DND-41 (cell line): Measurements from ENCODE around the gene PRKAG2.

Experiments used
- ATAC-seq: fragments of 200-7000 bp; cut with Tn5 transposase; 3 replicates; pipeline ENCODE4 v1.9.1; 2021; ENCODE audit warnings: low read depth; ENCODE audit not compliant: insufficient read depth
- DNase-seq: peaks from one replicate; pipeline ENCODE4 v3.0.0-alpha.2; 2020
- H2AFZ ChIP-seq: 2 replicates; pipeline ENCODE4 v1.6.0; 2012; ENCODE audit warnings: low read depth, low read length
- H3K27ac ChIP-seq: 2 replicates; pipeline ENCODE4 v1.5.1; 2012; ENCODE audit warnings: low read length, inconsistent platforms
- H3K27me3 ChIP-seq: fragments of 200-600 bp; sonication (generic); 2 replicates; pipeline ENCODE4 v1.6.0; 2012; ENCODE audit warnings: low read length, mild to moderate bottlenecking, inconsistent platforms; ENCODE audit not compliant: insufficient read depth, poor library complexity
- H3K36me3 ChIP-seq: 2 replicates; pipeline ENCODE4 v1.5.1; 2012; ENCODE audit warnings: low read length, inconsistent platforms; ENCODE audit not compliant: insufficient read depth
- H3K4me1 ChIP-seq: 2 replicates; pipeline ENCODE4 v1.5.1; 2012; ENCODE audit warnings: mild to moderate bottlenecking, low read length; ENCODE audit not compliant: insufficient read depth
- H3K4me2 ChIP-seq: 2 replicates; pipeline ENCODE4 v1.6.0; 2012; ENCODE audit warnings: mild to moderate bottlenecking, moderate library complexity, low read length, inconsistent platforms; ENCODE audit not compliant: insufficient read depth
- H3K4me3 ChIP-seq, 2 experiments: fragments of 200-600 bp in 1 of 2; shearing (Covaris generic) in 1 of 2; 2 replicates each; pipeline ENCODE4 v1.5.1; 2012 to 2016; ENCODE audit warnings: inconsistent platforms in 2 of 2, low read length in 2 of 2, mild to moderate bottlenecking in 2 of 2, low read depth in 1 of 2, moderate library complexity in 1 of 2
- H3K79me2 ChIP-seq: 2 replicates; pipeline ENCODE4 v1.6.0; 2012; ENCODE audit warnings: low read length, inconsistent platforms; ENCODE audit not compliant: insufficient read depth
- H3K9ac ChIP-seq: 2 replicates; pipeline ENCODE4 v1.6.0; 2012; ENCODE audit warnings: low read depth, mild to moderate bottlenecking, inconsistent platforms, low read length, moderate library complexity
- H3K9me3 ChIP-seq: 2 replicates; pipeline ENCODE4 v1.5.1; 2012; ENCODE audit warnings: low read length, moderate library complexity, mild to moderate bottlenecking, inconsistent platforms; ENCODE audit not compliant: insufficient read depth, severe bottlenecking
- H4K20me1 ChIP-seq: 2 replicates; pipeline ENCODE4 v1.6.0; 2012; ENCODE audit warnings: low read length; ENCODE audit not compliant: insufficient read depth
- CTCF ChIP-seq: IDR thresholded peaks from 2 replicates; pipeline ENCODE4 v1.5.1; 2012; ENCODE audit warnings: borderline replicate concordance, low read length, moderate library complexity, mild to moderate bottlenecking; ENCODE audit not compliant: poor library complexity, severe bottlenecking; ENCODE audit errors: extremely low read depth
- EZH2 ChIP-seq: IDR thresholded peaks from 3 replicates; pipeline ENCODE4 v1.6.1; 2012; ENCODE audit warnings: borderline replicate concordance, low read depth, mild to moderate bottlenecking, moderate library complexity, low read length, inconsistent platforms; ENCODE audit not compliant: severe bottlenecking

Gene PRKAG2

GRCh38 chr7:151608031-151608551 is 268.8 kb downstream of the PRKAG2 start:
- no peak for ATAC-seq
- Histone ChIP-seq H3K79me2 (no peaks in the 10 kb centered on the region), H3K9me3 (no peaks in the 10 kb centered on the region), H4K20me1 (no peaks in the 10 kb centered on the region), H3K4me2 (no peak overlapping the region), H3K4me1 (no peaks in the 10 kb centered on the region), H3K4me3 (no peak overlapping the region), H3K36me3 (no peaks in the 10 kb centered on the region), H2AFZ (no peak overlapping the region), H3K27me3 (peaks cover 14% of the 10 kb centered on the region), H3K27ac (no peak overlapping the region), H3K9ac (no peak overlapping the region)
- TF ChIP-seq CTCF (no peak), EZH2 (no peak)
- DNase-seq: no peak

GRCh38 chr7:151607464-151607867 is 269.4 kb downstream of the PRKAG2 start:
- H4K20me1 ChIP-seq: no peaks in the 10 kb centered on the region
- H3K27ac ChIP-seq: no peak overlapping the region
- no peaks in the 10 kb centered on the region for H3K79me2 ChIP-seq
- no peak overlapping the region for H2AFZ ChIP-seq
- H3K4me3 ChIP-seq: no peak overlapping the region
- TF ChIP-seq EZH2: no peak
- no peak for TF ChIP-seq CTCF
- no peak overlapping the region for H3K4me2 ChIP-seq
- H3K9ac ChIP-seq: no peak overlapping the region
- DNase-seq (no peak), ATAC-seq (no peak)
- H3K36me3 ChIP-seq: no peaks in the 10 kb centered on the region
- no peaks in the 10 kb centered on the region for H3K4me1 ChIP-seq
- H3K27me3 ChIP-seq: peaks cover 14% of the 10 kb centered on the region
- no peaks in the 10 kb centered on the region for H3K9me3 ChIP-seq

DNA sequence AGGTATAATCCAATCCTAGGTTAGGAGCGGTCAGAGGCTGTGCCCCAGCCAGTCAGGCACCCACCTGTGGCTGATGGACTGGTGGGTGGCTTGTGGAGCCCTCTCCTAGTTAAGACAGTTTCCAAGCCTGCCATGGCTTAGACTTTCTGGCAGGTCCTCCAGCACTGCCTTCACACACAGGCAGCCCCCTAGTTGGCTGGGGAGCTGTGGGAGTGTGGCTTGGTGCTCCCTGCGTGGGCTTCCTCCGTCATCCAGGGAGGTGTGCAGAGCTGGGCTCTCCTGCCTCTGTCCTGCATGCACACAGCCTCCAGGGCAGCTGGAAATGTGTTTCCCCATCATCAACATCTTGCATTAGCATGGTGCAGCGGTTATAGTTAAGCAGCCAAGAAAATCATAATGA is 273.0 kb downstream of the PRKAG2 start:
- H3K27me3 ChIP-seq: peaks cover 21% of the 10 kb centered on the region
- H2AFZ ChIP-seq: no peak overlapping the region
- no peaks in the 10 kb centered on the region for H3K79me2 ChIP-seq
- TF ChIP-seq CTCF: no peak
- TF ChIP-seq EZH2: no peak
- ATAC-seq (no peak), DNase-seq (no peak)
- H3K9me3 ChIP-seq: no peaks in the 10 kb centered on the region
- no peak overlapping the region for H3K27ac ChIP-seq
- no peak overlapping the region for H3K4me3 ChIP-seq
- no peaks in the 10 kb centered on the region for H4K20me1 ChIP-seq
- no peak overlapping the region for H3K9ac ChIP-seq
- no peak overlapping the region for H3K4me2 ChIP-seq
- no peaks in the 10 kb centered on the region for H3K36me3 ChIP-seq
- H3K4me1 ChIP-seq: no peaks in the 10 kb centered on the region
